ENCODE results near the gene PRKAG2. TPM values are rescaled to one million over a fixed set of nuclear protein-coding genes. Genes with fewer than 3 reads are reported as not detected.
A peak's percentile ranks its signal among the peaks of the same experiment; 100 is the strongest.

The PRKAG2 gene
- total and polyA plus RNA-seq, 2 of the 13 experiments (the other 11 are each of a cell fraction or from before 2014, with no cell fraction given) = 0.90 to 1.3 TPM

DNA sequence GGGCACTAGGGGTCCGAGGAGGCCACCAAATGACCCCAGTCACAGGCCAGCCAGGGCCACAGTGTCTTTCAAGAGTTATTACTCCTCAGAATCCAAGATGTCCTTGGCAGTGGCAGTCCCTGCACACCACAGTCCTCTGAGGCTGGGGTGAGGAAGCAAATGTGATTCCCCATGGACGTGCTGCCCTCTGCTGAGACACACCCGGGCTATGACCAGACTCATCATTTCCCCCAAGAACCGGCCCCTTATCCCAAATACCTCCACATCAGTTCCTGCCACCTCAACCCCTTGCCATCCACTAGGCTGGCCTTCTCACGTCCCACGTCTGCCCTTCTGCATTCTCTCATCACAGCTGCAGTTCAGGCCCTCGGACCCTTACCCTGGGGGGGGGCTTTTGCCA lies 5.0 kb downstream of the PRKAG2 start:
- no peaks in the 10 kb centered on the region for H4K20me1 ChIP-seq (ENCODE audit: insufficient read depth, low read length)
- H3K36me3 ChIP-seq (replicated peaks in 1 of 2; ENCODE audit: control insufficient read depth in 1 of 2, insufficient read depth in 2 of 2, low read length in 2 of 2) = no peaks in the 10 kb centered on the region
- no TSS peak for BruUV-seq (replicated peaks)
- FAIRE-seq (no peak), DNase-seq (ENCODE audit: low spot score) (no peak), ATAC-seq (no peak)
- H3K27me3 ChIP-seq (ENCODE audit: control insufficient read depth in 1 of 2, insufficient read depth in 2 of 2, low read length in 2 of 2) = peaks cover 0 to 22% of the 10 kb centered on the region in 2 experiments
- 67% methylated on average over 5 of the region's 7 CpGs for WGBS (ENCODE audit: low lambda C conversion rate)
- no peak overlapping the region for H3K4me2 ChIP-seq (ENCODE audit: low read depth, low read length)
- H3K4me3 ChIP-seq (replicated peaks in 1 of 3; ENCODE audit: insufficient read depth in 1 of 3, low read depth in 2 of 3, low read length in 3 of 3) = no peak overlapping the region
- no peak overlapping the region for H2AFZ ChIP-seq (ENCODE audit: low read length)
- H3K27ac ChIP-seq (ENCODE audit: extremely low read length, insufficient read depth, low read length) = no peak overlapping the region
- no peaks in the 10 kb centered on the region for H3K79me2 ChIP-seq (ENCODE audit: insufficient read depth, low read length)
- H3K9ac ChIP-seq (ENCODE audit: insufficient read depth, low read depth, low read length) = no peak overlapping the region
- in situ Hi-C loops (cut with HindIII; ENCODE audit: extremely low pct_ligation_motif_present, low pct_unique_long_range_greater_than_20kb) (no loop called here), intact Hi-C loops (cut with micrococcal nuclease; ENCODE audit: unreplicated experiment) (loop anchor here (5.0 kb wide), 1 partner anchor 60 kb away; no protein-coding TSS in a partner anchor)
- no peaks in the 10 kb centered on the region for H3K9me3 ChIP-seq (ENCODE audit: low read length)
- POLR2A ChIA-PET = no interaction called here
- CTCF ChIA-PET (ENCODE audit: low intra/inter-chr PET ratio, low total read pairs) = no interaction called here
- H3K4me1 ChIP-seq (ENCODE audit: insufficient read depth, low read length) = peaks cover 29% of the 10 kb centered on the region
- TF ChIP-seq ZNF264 (CRISPR knock-in tag; IDR thresholded peaks at IDR 0.05) = no peak
- TF ChIP-seq STAG1 (CRISPR knock-in tag; IDR thresholded peaks at IDR 0.05) = peak; percentile 36
- TF ChIP-seq, protein P1, sequence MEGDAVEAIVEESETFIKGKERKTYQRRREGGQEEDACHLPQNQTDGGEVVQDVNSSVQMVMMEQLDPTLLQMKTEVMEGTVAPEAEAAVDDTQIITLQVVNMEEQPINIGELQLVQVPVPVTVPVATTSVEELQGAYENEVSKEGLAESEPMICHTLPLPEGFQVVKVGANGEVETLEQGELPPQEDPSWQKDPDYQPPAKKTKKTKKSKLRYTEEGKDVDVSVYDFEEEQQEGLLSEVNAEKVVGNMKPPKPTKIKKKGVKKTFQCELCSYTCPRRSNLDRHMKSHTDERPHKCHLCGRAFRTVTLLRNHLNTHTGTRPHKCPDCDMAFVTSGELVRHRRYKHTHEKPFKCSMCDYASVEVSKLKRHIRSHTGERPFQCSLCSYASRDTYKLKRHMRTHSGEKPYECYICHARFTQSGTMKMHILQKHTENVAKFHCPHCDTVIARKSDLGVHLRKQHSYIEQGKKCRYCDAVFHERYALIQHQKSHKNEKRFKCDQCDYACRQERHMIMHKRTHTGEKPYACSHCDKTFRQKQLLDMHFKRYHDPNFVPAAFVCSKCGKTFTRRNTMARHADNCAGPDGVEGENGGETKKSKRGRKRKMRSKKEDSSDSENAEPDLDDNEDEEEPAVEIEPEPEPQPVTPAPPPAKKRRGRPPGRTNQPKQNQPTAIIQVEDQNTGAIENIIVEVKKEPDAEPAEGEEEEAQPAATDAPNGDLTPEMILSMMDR (CRISPR knock-in tag; IDR thresholded peaks at IDR 0.05) = peak; percentile 25

DNA sequence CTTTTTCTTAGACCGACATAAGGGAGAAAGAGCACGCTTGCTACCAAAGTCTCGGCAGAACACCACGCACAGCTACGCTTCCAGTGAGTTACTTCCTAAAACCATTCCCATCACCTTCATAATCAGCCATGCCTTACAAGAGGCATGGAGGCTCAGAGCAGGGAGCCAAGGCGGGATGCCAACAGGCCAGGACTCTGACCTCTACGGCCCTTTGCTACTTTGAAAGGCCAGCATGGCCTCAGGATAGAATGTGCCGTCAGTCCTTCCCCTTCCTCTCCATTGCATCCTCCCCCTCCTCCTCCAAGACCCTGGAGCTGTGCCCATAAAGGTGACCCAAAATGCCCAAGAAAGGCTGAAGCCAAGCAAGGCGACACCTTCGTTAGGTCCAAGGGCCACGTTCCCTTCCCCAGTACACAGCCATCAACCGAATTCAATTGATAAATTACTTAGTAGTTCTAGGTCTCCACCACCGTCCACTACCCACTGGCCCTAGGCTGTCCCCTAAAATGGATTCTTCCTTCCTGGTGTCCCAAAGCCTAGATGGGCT lies 5.7 kb downstream of the PRKAG2 start:
- ATAC-seq (no peak), FAIRE-seq (no peak), DNase-seq (ENCODE audit: low spot score) (no peak)
- in situ Hi-C loops (cut with HindIII; ENCODE audit: extremely low pct_ligation_motif_present, low pct_unique_long_range_greater_than_20kb) = no loop called here
- Histone ChIP-seq H3K27me3 (ENCODE audit: control insufficient read depth in 1 of 2, insufficient read depth in 2 of 2, low read length in 2 of 2) (peaks cover 0 to 15% of the 10 kb centered on the region in 2 experiments; a peak in 4 of 5 replicates), H3K4me1 (ENCODE audit: insufficient read depth, low read length) (peaks cover 23% of the 10 kb centered on the region), H3K9ac (ENCODE audit: insufficient read depth, low read depth, low read length) (no peak overlapping the region), H3K4me3 (replicated peaks in 1 of 3; ENCODE audit: insufficient read depth in 1 of 3, low read depth in 2 of 3, low read length in 3 of 3) (no peak overlapping the region), H2AFZ (ENCODE audit: low read length) (no peak overlapping the region), H3K36me3 (replicated peaks in 1 of 2; ENCODE audit: control insufficient read depth in 1 of 2, insufficient read depth in 2 of 2, low read length in 2 of 2) (no peaks in the 10 kb centered on the region), H3K27ac (ENCODE audit: extremely low read length, insufficient read depth, low read length) (no peak overlapping the region), H4K20me1 (ENCODE audit: insufficient read depth, low read length) (no peaks in the 10 kb centered on the region), H3K79me2 (ENCODE audit: insufficient read depth, low read length) (no peaks in the 10 kb centered on the region), H3K4me2 (ENCODE audit: low read depth, low read length) (no peak overlapping the region), H3K9me3 (ENCODE audit: low read length) (no peaks in the 10 kb centered on the region)
- BruUV-seq (replicated peaks) = no TSS peak
- CTCF ChIA-PET (ENCODE audit: low intra/inter-chr PET ratio, low total read pairs) = no interaction called here
- intact Hi-C loops (cut with micrococcal nuclease; ENCODE audit: unreplicated experiment) = loop anchor here (5.0 kb wide), 1 partner anchor 61 kb away; no protein-coding TSS in a partner anchor
- POLR2A ChIA-PET = no interaction called here
- WGBS (ENCODE audit: low lambda C conversion rate) = 93% methylated on average over 12 of the region's 13 CpGs
- no peak for TF ChIP-seq NFYC (CRISPR knock-in tag; IDR thresholded peaks at IDR 0.05)
- no peak for TF ChIP-seq ZSCAN20 (CRISPR knock-in tag; IDR thresholded peaks at IDR 0.05; ENCODE audit: borderline replicate concordance)
- no peak for TF ChIP-seq HMG20A (CRISPR knock-in tag; IDR thresholded peaks at IDR 0.05; ENCODE audit: borderline replicate concordance)
- TF ChIP-seq, protein P2, sequence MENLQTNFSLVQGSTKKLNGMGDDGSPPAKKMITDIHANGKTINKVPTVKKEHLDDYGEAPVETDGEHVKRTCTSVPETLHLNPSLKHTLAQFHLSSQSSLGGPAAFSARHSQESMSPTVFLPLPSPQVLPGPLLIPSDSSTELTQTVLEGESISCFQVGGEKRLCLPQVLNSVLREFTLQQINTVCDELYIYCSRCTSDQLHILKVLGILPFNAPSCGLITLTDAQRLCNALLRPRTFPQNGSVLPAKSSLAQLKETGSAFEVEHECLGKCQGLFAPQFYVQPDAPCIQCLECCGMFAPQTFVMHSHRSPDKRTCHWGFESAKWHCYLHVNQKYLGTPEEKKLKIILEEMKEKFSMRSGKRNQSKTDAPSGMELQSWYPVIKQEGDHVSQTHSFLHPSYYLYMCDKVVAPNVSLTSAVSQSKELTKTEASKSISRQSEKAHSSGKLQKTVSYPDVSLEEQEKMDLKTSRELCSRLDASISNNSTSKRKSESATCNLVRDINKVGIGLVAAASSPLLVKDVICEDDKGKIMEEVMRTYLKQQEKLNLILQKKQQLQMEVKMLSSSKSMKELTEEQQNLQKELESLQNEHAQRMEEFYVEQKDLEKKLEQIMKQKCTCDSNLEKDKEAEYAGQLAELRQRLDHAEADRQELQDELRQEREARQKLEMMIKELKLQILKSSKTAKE (CRISPR knock-in tag; IDR thresholded peaks at IDR 0.05; ENCODE audit: borderline replicate concordance) = no peak
- TF ChIP-seq CC2D1A (CRISPR knock-in tag; IDR thresholded peaks at IDR 0.05) = no peak
- TF ChIP-seq ZNF589 (CRISPR knock-in tag; conservative IDR thresholded peaks at IDR 0.05) = no peak
- TF ChIP-seq PPARG (CRISPR knock-in tag; conservative IDR thresholded peaks at IDR 0.05) = no peak
- TF ChIP-seq SATB2 (CRISPR knock-in tag; IDR thresholded peaks at IDR 0.05) = no peak
- no peak for TF ChIP-seq ZBTB1 (CRISPR knock-in tag; IDR thresholded peaks at IDR 0.05; ENCODE audit: borderline replicate concordance)
- no peak for TF ChIP-seq SOX13 (IDR thresholded peaks at IDR 0.05)
- TF ChIP-seq SOX13 (CRISPR knock-in tag; conservative IDR thresholded peaks at IDR 0.05 in 1 of 2, IDR thresholded peaks at IDR 0.05 in 1 of 2) = no peak
- TF ChIP-seq ZNF24 (IDR thresholded peaks at IDR 0.05) = no peak
- TF ChIP-seq ZNF205 (CRISPR knock-in tag; IDR thresholded peaks at IDR 0.05) = no peak
- TF ChIP-seq JUNB (CRISPR knock-in tag; IDR thresholded peaks at IDR 0.05; ENCODE audit: borderline replicate concordance) = no peak
